ENCODE data around the gene ALDH1A2.

ALDH1A2 gene

DNA sequence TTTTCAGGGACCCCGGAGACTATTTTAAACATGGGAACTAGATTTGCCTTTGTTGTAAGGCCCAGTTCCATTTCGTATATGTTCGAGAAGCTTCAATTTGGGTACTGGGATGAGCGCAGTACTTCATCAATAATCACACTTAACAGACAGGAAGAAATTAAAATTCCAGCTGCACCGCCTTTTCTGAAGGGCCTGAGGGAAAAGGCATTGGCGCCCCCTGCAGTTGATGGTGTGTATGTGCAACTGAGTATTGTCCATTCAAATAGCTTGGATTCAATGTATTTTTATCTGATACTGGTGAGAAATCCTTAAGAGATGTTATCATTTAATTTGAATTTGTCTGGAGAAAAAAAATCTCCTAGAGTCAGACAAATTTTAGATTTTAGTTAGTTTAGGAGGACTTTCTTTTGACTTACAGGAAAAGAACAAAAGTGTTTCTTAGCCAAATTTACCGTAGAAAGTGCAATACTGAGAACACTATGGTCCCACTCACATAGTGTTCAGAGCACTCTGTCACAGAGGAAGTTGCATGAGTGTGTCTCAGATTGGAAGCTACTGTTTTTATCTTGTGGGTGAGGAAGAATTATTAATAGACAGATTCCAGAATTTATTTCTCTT, 5.4 kb upstream of the ALDH1A2 start:
- Histone ChIP-seq H3K27me3 (replicated peaks; ENCODE audit: control insufficient read depth, insufficient read depth, low read length, poor library complexity, severe bottlenecking) (peaks cover 12% of the 10 kb centered on the region), H3K36me3 (ENCODE audit: control insufficient read depth, insufficient read depth, low read length) (no peaks in the 10 kb centered on the region), H3K4me3 (ENCODE audit: insufficient read depth, low read depth, low read length, poor library complexity, severe bottlenecking) (no peak overlapping the region), H3K27ac (ENCODE audit: insufficient read depth, low read length, poor library complexity, severe bottlenecking) (no peak overlapping the region), H3K9me3 (ENCODE audit: control insufficient read depth, low read length) (no peaks in the 10 kb centered on the region), H3K4me1 (ENCODE audit: control insufficient read depth, insufficient read depth, low read length, poor library complexity, severe bottlenecking) (peaks cover under 1% of the 10 kb centered on the region)
- DNase-seq: no peak

DNA sequence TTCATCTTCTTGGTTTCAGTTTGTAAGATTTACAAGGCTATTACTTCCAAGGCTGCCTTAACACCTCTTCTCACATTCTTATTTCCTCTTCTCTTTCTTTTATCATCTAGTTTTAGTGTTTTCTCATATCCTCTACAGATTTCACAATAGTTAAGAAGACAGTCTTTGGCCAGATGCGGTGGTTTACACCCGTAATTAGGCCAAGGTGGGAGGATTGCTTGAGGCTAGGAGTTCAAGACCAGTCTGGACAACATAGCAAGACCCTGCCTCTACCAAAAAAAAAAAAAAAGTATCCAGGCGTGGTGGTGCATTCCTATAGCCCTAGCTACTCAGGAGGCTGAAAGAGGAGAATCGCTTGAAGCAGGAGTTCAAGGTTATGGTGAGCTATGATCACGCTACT, 3.5 kb upstream of the ALDH1A2 start:
- no peak overlapping the region for H3K4me3 ChIP-seq (ENCODE audit: insufficient read depth, low read depth, low read length, poor library complexity, severe bottlenecking)
- peaks cover 13% of the 10 kb centered on the region for H3K4me1 ChIP-seq (ENCODE audit: control insufficient read depth, insufficient read depth, low read length, poor library complexity, severe bottlenecking)
- no peak overlapping the region for H3K27ac ChIP-seq (ENCODE audit: insufficient read depth, low read length, poor library complexity, severe bottlenecking)
- H3K27me3 ChIP-seq (replicated peaks; ENCODE audit: control insufficient read depth, insufficient read depth, low read length, poor library complexity, severe bottlenecking): peaks cover 30% of the 10 kb centered on the region
- DNase-seq: no peak
- H3K9me3 ChIP-seq (ENCODE audit: control insufficient read depth, low read length): no peaks in the 10 kb centered on the region
- H3K36me3 ChIP-seq (ENCODE audit: control insufficient read depth, insufficient read depth, low read length): no peaks in the 10 kb centered on the region

DNA sequence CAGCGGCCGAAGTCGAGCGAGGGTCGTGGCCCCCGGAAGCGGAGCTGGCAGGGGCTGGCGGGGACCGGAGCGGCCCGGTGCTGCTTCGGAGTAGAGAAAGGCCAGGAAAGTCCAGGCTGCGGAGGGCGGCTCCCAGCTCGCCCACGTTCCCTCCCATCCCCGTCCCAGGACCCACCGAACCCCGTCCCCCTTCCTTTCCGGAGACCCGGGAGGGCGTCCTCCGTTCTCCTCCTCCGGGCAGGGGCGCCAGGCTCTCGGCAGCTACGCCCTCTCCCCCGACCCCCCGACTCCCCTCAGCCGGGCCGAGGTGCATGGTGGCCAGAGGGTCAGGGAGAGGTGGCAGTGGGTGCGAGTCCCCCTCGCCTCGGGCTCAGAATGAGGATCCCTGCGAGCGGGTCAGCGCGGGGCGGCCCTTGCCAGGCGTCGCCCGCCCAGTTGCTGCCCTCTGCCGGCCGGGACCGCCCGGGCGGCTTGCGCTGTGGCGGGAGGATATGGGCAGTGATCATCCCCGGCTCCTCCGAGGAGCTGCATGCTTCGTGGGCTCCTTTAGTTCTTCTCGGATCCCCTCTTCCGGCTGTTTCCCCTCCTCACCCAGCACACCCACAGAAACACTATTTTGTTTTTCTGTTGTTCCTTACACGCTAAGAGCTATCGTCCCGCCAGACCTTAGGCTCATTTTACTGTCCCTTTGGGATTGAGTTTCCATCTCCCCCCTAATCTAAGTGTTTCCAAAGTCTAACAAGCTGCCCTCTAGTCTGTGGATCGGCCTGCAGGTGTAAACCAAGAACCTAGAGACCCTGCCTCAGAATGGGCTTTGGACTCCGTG, 744 bp upstream of the ALDH1A2 start:
- no peaks in the 10 kb centered on the region for H3K36me3 ChIP-seq (ENCODE audit: control insufficient read depth, insufficient read depth, low read length)
- H3K27ac ChIP-seq (ENCODE audit: insufficient read depth, low read length, poor library complexity, severe bottlenecking): no peak overlapping the region
- H3K4me1 ChIP-seq (ENCODE audit: control insufficient read depth, insufficient read depth, low read length, poor library complexity, severe bottlenecking): peaks cover 13% of the 10 kb centered on the region
- H3K27me3 ChIP-seq (replicated peaks; ENCODE audit: control insufficient read depth, insufficient read depth, low read length, poor library complexity, severe bottlenecking): peaks cover 31% of the 10 kb centered on the region
- peak in 1 of 3 donors; percentile 3 for DNase-seq
- peak overlapping the region; percentile 54 for H3K4me3 ChIP-seq (ENCODE audit: insufficient read depth, low read depth, low read length, poor library complexity, severe bottlenecking)
- H3K9me3 ChIP-seq (ENCODE audit: control insufficient read depth, low read length): no peaks in the 10 kb centered on the region

DNA sequence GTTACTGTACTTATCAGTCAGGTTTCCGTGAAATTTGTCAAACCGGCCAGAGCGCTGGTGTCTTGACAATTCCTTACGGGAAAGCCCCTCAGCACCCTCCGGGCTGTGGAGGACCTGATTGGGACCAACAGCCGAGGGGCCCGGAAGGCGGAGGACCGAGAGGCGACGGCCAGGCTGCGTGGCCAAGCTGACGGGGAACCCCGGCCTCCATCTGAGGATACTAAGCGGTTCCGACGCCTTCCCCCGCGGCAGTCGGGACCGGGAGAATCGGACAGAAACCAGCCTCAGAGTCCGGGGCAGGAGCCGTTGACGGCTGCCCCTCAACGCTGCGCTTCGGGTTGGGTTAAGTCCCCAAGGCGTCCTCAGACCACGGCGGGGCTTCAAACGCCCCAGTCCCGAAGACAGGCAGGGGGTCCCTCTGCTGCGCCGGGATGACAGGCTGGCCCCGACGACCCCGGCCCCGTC, 499 bp downstream of the ALDH1A2 start:
- Histone ChIP-seq H3K4me1 (ENCODE audit: control insufficient read depth, insufficient read depth, low read length, poor library complexity, severe bottlenecking) (peaks cover 13% of the 10 kb centered on the region), H3K27me3 (replicated peaks; ENCODE audit: control insufficient read depth, insufficient read depth, low read length, poor library complexity, severe bottlenecking) (peaks cover 35% of the 10 kb centered on the region), H3K4me3 (ENCODE audit: insufficient read depth, low read depth, low read length, poor library complexity, severe bottlenecking) (peak overlapping the region; percentile 54), H3K27ac (ENCODE audit: insufficient read depth, low read length, poor library complexity, severe bottlenecking) (no peak overlapping the region), H3K36me3 (ENCODE audit: control insufficient read depth, insufficient read depth, low read length) (no peaks in the 10 kb centered on the region), H3K9me3 (ENCODE audit: control insufficient read depth, low read length) (no peaks in the 10 kb centered on the region)
- no peak for DNase-seq

DNA sequence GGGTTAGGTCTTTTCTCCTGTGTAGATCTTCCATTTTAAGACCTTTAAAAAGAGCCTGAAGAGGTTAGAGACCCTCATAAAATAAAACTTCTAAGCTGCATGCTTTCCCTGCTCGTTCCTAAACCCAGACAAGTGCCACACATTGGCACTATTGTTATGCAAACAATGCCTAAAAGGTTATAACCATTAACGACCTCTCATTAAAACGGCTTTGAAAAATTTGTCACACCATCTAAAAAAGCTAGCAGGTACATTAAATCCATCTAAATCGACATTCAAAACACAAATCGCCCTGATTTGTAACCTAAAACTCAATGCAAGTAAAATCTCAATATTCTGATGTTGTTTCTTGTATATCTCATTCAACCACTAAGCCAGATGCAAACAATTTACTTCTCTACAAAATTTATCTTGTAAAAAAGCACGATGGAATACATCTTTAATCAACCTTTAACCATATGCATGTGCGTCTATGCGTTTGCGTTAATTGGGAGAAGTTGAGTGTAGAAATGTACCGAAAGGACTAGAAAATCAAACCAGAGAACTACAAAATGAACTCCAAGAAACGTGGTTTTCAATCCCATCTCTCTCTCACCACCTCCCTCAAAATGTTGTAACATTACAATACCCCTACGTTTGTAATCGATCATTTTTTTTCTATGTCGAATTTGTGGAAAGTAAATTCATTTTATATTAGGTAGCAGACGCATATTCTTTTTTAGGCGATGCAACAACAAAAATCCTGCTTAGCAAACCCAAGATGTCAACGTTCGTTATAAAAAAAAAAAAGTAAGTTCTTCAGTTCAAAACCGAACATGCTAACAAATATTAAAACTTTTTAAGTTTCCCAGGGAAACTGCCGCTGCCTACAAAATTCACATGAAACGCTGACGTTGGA, 1.2 kb downstream of the ALDH1A2 start:
- H3K4me3 ChIP-seq (ENCODE audit: insufficient read depth, low read depth, low read length, poor library complexity, severe bottlenecking): no peak overlapping the region

DNA sequence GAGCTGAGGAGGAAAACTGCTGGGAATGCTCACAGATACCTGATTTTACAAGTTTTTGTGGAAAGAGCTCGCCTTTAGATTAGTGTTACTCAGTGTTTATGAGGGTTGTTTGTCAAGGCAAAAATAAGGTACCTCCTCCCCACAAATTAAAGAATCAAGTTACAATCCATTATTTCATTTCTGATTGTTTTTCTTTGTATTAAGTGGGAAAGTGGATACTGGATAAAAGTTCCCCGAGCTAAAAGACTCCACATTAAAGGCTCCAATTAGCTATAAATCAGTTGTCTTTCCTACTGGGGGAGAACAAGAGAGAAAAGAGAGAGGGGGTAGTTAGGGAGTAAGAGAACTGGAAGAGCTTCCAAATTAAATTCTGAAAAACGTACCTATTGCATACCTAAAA, 1.9 kb downstream of the ALDH1A2 start:
- Histone ChIP-seq H3K27me3 (replicated peaks; ENCODE audit: control insufficient read depth, insufficient read depth, low read length, poor library complexity, severe bottlenecking) (peaks cover 38% of the 10 kb centered on the region), H3K36me3 (ENCODE audit: control insufficient read depth, insufficient read depth, low read length) (no peaks in the 10 kb centered on the region), H3K4me3 (ENCODE audit: insufficient read depth, low read depth, low read length, poor library complexity, severe bottlenecking) (no peak overlapping the region), H3K27ac (ENCODE audit: insufficient read depth, low read length, poor library complexity, severe bottlenecking) (no peak overlapping the region), H3K9me3 (ENCODE audit: control insufficient read depth, low read length) (no peaks in the 10 kb centered on the region), H3K4me1 (ENCODE audit: control insufficient read depth, insufficient read depth, low read length, poor library complexity, severe bottlenecking) (peaks cover 13% of the 10 kb centered on the region)
- no peak for DNase-seq

More for the DNA sequence above, 1.2 kb downstream of the ALDH1A2 start:
- Histone ChIP-seq H3K9me3 (ENCODE audit: control insufficient read depth, low read length) (no peaks in the 10 kb centered on the region), H3K27me3 (replicated peaks; ENCODE audit: control insufficient read depth, insufficient read depth, low read length, poor library complexity, severe bottlenecking) (peaks cover 35% of the 10 kb centered on the region), H3K36me3 (ENCODE audit: control insufficient read depth, insufficient read depth, low read length) (no peaks in the 10 kb centered on the region), H3K27ac (ENCODE audit: insufficient read depth, low read length, poor library complexity, severe bottlenecking) (no peak overlapping the region), H3K4me1 (ENCODE audit: control insufficient read depth, insufficient read depth, low read length, poor library complexity, severe bottlenecking) (peaks cover 13% of the 10 kb centered on the region)
- DNase-seq: no peak

DNA sequence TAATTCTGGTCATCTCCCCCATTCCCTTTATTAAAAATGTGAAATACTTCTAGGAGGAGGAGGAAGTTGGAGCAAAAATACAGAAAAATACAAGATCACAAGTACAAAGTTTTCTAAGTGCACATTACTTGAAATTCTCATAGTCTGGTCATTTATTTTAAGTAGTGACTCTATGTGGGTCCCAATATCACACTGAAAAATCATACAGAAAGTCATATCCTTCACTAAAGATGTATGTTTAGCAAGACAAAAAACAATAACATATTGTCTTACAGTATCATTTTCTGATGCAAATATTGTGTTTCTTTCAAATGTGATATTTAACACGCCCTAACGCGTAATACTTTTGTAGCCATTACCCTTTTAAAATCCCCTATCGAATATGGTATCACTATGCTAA, 2.5 kb downstream of the ALDH1A2 start:
- H3K36me3 ChIP-seq (ENCODE audit: control insufficient read depth, insufficient read depth, low read length): no peaks in the 10 kb centered on the region
- H3K4me3 ChIP-seq (ENCODE audit: insufficient read depth, low read depth, low read length, poor library complexity, severe bottlenecking): no peak overlapping the region
- no peak for DNase-seq
- H3K27me3 ChIP-seq (replicated peaks; ENCODE audit: control insufficient read depth, insufficient read depth, low read length, poor library complexity, severe bottlenecking): peaks cover 38% of the 10 kb centered on the region
- H3K27ac ChIP-seq (ENCODE audit: insufficient read depth, low read length, poor library complexity, severe bottlenecking): no peak overlapping the region
- H3K4me1 ChIP-seq (ENCODE audit: control insufficient read depth, insufficient read depth, low read length, poor library complexity, severe bottlenecking): peaks cover 13% of the 10 kb centered on the region
- H3K9me3 ChIP-seq (ENCODE audit: control insufficient read depth, low read length): no peaks in the 10 kb centered on the region

DNA sequence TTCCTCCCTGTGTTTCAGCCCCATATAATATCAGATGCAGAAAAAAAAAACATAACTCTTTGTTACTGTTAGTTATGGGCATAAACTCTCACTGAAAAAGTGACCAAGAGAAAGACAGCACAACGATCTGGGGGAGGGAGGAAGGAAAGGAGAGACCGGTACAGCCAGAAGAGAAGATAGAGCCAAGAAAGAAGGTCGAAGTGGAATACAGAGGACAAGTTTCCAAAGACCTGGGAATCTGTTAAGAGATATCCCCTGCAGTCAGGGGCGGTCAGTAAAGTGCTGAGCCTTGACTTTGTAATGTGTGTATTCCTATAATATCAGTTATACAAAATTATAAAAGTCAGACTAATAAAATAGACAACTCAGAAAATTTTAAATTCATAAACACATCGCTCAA, 3.3 kb downstream of the ALDH1A2 start:
- peaks cover 13% of the 10 kb centered on the region for H3K4me1 ChIP-seq (ENCODE audit: control insufficient read depth, insufficient read depth, low read length, poor library complexity, severe bottlenecking)
- no peak overlapping the region for H3K27ac ChIP-seq (ENCODE audit: insufficient read depth, low read length, poor library complexity, severe bottlenecking)
- DNase-seq: no peak
- peaks cover 38% of the 10 kb centered on the region for H3K27me3 ChIP-seq (replicated peaks; ENCODE audit: control insufficient read depth, insufficient read depth, low read length, poor library complexity, severe bottlenecking)
- H3K4me3 ChIP-seq (ENCODE audit: insufficient read depth, low read depth, low read length, poor library complexity, severe bottlenecking): no peak overlapping the region
- no peaks in the 10 kb centered on the region for H3K9me3 ChIP-seq (ENCODE audit: control insufficient read depth, low read length)
- no peaks in the 10 kb centered on the region for H3K36me3 ChIP-seq (ENCODE audit: control insufficient read depth, insufficient read depth, low read length)

DNA sequence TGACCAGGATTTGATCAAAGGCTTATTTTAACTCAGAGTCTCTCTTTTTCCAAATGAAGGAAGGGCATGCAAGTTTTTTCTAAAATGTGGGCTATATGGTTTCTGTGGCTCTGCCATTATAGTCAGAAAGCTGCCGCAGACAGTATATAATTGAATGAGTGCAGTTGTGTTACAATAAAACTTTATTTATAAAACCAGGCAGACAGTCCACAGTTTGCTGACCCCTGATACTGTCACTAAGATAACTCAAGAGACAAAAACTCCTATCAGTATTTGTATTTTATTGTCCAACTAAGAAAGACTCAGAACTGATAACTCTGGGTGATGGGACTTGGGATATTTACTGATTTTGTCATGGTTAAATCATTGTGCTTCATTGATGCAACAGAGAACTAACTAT, 4.9 kb downstream of the ALDH1A2 start:
- DNase-seq: no peak
- peaks cover 23% of the 10 kb centered on the region for H3K27me3 ChIP-seq (replicated peaks; ENCODE audit: control insufficient read depth, insufficient read depth, low read length, poor library complexity, severe bottlenecking)
- peaks cover 9% of the 10 kb centered on the region for H3K4me1 ChIP-seq (ENCODE audit: control insufficient read depth, insufficient read depth, low read length, poor library complexity, severe bottlenecking)
- no peaks in the 10 kb centered on the region for H3K9me3 ChIP-seq (ENCODE audit: control insufficient read depth, low read length)
- no peaks in the 10 kb centered on the region for H3K36me3 ChIP-seq (ENCODE audit: control insufficient read depth, insufficient read depth, low read length)
- H3K4me3 ChIP-seq (ENCODE audit: insufficient read depth, low read depth, low read length, poor library complexity, severe bottlenecking): no peak overlapping the region
- H3K27ac ChIP-seq (ENCODE audit: insufficient read depth, low read length, poor library complexity, severe bottlenecking): no peak overlapping the region

All from effector memory CD4-positive, alpha-beta T cell (primary cell).